ENCODE measurements around the gene FAM184B. TPM values are rescaled to one million over a fixed set of nuclear protein-coding genes. Genes with fewer than 3 reads are reported as not detected.

The FAM184B gene
- polyA plus RNA-seq, 4 donors: 0.03 to 0.04 TPM; not detected in 2

GRCh38 chr4:17707671-17708070 lies 73.8 kb downstream of the FAM184B start:
- no peak for FAIRE-seq
- Histone ChIP-seq H3K27ac (ENCODE audit: low read depth in 1 of 3, low read length in 2 of 3) (no peak overlapping the region), H3K4me1 (ENCODE audit: control insufficient read depth in 3 of 3, insufficient read depth in 2 of 3, low read depth in 1 of 3, low read length in 2 of 3) (no peaks in the 10 kb centered on the region), H3K9me3 (ENCODE audit: control insufficient read depth in 2 of 2, insufficient read depth in 1 of 2, low read depth in 1 of 2, low read length in 1 of 2) (no peaks in the 10 kb centered on the region), H3K4me3 (ENCODE audit: low read depth in 1 of 3, low read length in 3 of 3) (no peak overlapping the region), H3K36me3 (ENCODE audit: control insufficient read depth in 3 of 3, insufficient read depth in 2 of 3, low read depth in 1 of 3, low read length in 3 of 3) (no peaks in the 10 kb centered on the region), H3K27me3 (ENCODE audit: control insufficient read depth in 3 of 3, insufficient read depth in 3 of 3, low read length in 3 of 3) (peaks cover 0 to 4% (median 0%) of the 10 kb centered on the region in 3 donors)
- WGBS, 3 donors: 61 to 79% (median 69%) methylated on average over 2 of the region's 2 CpGs
- DNase-seq: no peak

GRCh38 chr4:17705107-17705506 lies 76.3 kb downstream of the FAM184B start:
- Histone ChIP-seq H3K4me3 (ENCODE audit: low read depth in 1 of 3, low read length in 3 of 3) (no peak overlapping the region), H3K27me3 (ENCODE audit: control insufficient read depth in 3 of 3, insufficient read depth in 3 of 3, low read length in 3 of 3) (peaks cover 0 to 4% (median 0%) of the 10 kb centered on the region in 3 donors), H3K4me1 (ENCODE audit: control insufficient read depth in 3 of 3, insufficient read depth in 2 of 3, low read depth in 1 of 3, low read length in 2 of 3) (peaks cover 0 to 3% (median 0%) of the 10 kb centered on the region in 3 donors), H3K27ac (ENCODE audit: low read depth in 1 of 3, low read length in 2 of 3) (no peak overlapping the region), H3K36me3 (ENCODE audit: control insufficient read depth in 3 of 3, insufficient read depth in 2 of 3, low read depth in 1 of 3, low read length in 3 of 3) (no peaks in the 10 kb centered on the region), H3K9me3 (ENCODE audit: control insufficient read depth in 2 of 2, insufficient read depth in 1 of 2, low read depth in 1 of 2, low read length in 1 of 2) (no peaks in the 10 kb centered on the region)
- DNase-seq: peak in 1 of 2 donors; percentile 12
- WGBS, 3 donors: 45 to 61% (median 45%) methylated on average over 2 of the region's 2 CpGs
- no peak for FAIRE-seq

DNA sequence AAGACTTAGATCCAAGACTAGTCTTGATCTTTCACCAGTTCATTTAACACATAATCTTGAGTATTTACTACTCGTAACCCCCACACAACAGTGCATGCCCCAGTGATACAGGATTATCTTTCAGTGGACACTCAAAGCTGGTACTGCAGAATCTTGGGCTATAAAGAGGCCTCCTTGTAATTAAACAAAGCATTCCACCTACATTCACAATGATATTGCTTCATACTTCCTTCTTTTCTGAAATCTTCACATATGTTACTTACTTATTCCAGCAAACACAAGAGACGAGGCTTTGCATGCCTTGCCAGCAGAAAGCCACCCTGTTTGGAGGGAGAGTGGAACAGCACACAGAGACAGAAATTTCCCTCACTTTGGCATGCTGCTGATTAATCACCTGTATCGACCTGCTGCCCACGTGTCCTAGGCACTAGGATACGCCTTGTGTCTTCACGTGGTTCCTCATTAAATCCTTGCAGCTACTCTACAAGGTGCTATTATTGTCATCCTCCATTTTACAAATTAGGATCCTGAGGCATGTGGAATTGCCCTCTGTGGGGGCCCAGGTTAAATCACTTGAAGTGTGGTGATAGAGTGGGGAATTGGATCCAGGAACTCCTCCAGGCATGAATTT lies 77.3 kb downstream of the FAM184B start:
- DNase-seq (peak in 1 of 2 donors; percentile 28), FAIRE-seq (no peak)
- 49 to 78% (median 65%) methylated on average over 6 of the region's 6 CpGs for WGBS, 3 donors
- Histone ChIP-seq H3K27ac (ENCODE audit: low read depth in 1 of 3, low read length in 2 of 3) (no peak overlapping the region), H3K4me3 (ENCODE audit: low read depth in 1 of 3, low read length in 3 of 3) (no peak overlapping the region), H3K9me3 (ENCODE audit: control insufficient read depth in 2 of 2, insufficient read depth in 1 of 2, low read depth in 1 of 2, low read length in 1 of 2) (no peaks in the 10 kb centered on the region), H3K36me3 (ENCODE audit: control insufficient read depth in 3 of 3, insufficient read depth in 2 of 3, low read depth in 1 of 3, low read length in 3 of 3) (no peaks in the 10 kb centered on the region), H3K4me1 (ENCODE audit: control insufficient read depth in 3 of 3, insufficient read depth in 2 of 3, low read depth in 1 of 3, low read length in 2 of 3) (peaks cover 0 to 3% (median 0%) of the 10 kb centered on the region in 3 donors), H3K27me3 (ENCODE audit: control insufficient read depth in 3 of 3, insufficient read depth in 3 of 3, low read length in 3 of 3) (peaks cover 0 to 2% (median 0%) of the 10 kb centered on the region in 3 donors)

GRCh38 chr4:17702641-17703040 lies 78.8 kb downstream of the FAM184B start:
- H3K27me3 ChIP-seq (ENCODE audit: control insufficient read depth in 3 of 3, insufficient read depth in 3 of 3, low read length in 3 of 3): no peaks in the 10 kb centered on the region
- WGBS, 3 donors: 45 to 65% (median 58%) methylated on average over 5 of the region's 5 CpGs
- H3K36me3 ChIP-seq (ENCODE audit: control insufficient read depth in 3 of 3, insufficient read depth in 2 of 3, low read depth in 1 of 3, low read length in 3 of 3): no peaks in the 10 kb centered on the region
- no peaks in the 10 kb centered on the region for H3K9me3 ChIP-seq (ENCODE audit: control insufficient read depth in 2 of 2, insufficient read depth in 1 of 2, low read depth in 1 of 2, low read length in 1 of 2)
- H3K4me1 ChIP-seq (ENCODE audit: control insufficient read depth in 3 of 3, insufficient read depth in 2 of 3, low read depth in 1 of 3, low read length in 2 of 3): peaks cover 0 to 3% (median 0%) of the 10 kb centered on the region in 3 donors
- peak in 1 of 2 donors; percentile 52 for DNase-seq
- H3K4me3 ChIP-seq (ENCODE audit: low read depth in 1 of 3, low read length in 3 of 3): no peak overlapping the region
- H3K27ac ChIP-seq (ENCODE audit: low read depth in 1 of 3, low read length in 2 of 3): no peak overlapping the region
- no peak for FAIRE-seq

DNA sequence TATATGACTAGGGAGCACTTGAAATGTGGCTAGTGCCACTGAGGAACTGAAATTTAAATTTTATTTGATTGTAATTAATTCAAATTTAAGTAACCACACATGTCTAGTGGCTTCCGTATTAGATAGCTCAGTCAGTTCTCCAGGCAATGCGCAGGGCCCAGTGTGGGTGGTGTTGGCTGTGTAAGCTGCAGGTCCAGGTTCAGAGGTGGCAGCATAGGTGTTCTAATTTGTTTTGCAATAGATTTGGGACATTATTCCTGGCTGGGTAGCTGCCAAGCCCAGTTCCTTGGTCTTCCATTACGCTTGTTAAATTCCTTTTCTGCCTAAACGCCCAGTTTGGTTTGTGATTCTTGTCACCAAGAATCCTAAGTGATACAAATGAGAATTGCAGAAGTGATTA lies 79.5 kb downstream of the FAM184B start:
- H3K4me1 ChIP-seq (ENCODE audit: control insufficient read depth in 3 of 3, insufficient read depth in 2 of 3, low read depth in 1 of 3, low read length in 2 of 3): peaks cover 0 to 3% (median 0%) of the 10 kb centered on the region in 3 donors
- 87 to 92% (median 91%) methylated on average over 4 of the region's 4 CpGs for WGBS, 3 donors
- no peaks in the 10 kb centered on the region for H3K36me3 ChIP-seq (ENCODE audit: control insufficient read depth in 3 of 3, insufficient read depth in 2 of 3, low read depth in 1 of 3, low read length in 3 of 3)
- no peak overlapping the region for H3K27ac ChIP-seq (ENCODE audit: low read depth in 1 of 3, low read length in 2 of 3)
- H3K9me3 ChIP-seq (ENCODE audit: control insufficient read depth in 2 of 2, insufficient read depth in 1 of 2, low read depth in 1 of 2, low read length in 1 of 2): no peaks in the 10 kb centered on the region
- FAIRE-seq (no peak), DNase-seq (no peak)
- H3K27me3 ChIP-seq (ENCODE audit: control insufficient read depth in 3 of 3, insufficient read depth in 3 of 3, low read length in 3 of 3): no peaks in the 10 kb centered on the region
- no peak overlapping the region for H3K4me3 ChIP-seq (ENCODE audit: low read depth in 1 of 3, low read length in 3 of 3)

DNA sequence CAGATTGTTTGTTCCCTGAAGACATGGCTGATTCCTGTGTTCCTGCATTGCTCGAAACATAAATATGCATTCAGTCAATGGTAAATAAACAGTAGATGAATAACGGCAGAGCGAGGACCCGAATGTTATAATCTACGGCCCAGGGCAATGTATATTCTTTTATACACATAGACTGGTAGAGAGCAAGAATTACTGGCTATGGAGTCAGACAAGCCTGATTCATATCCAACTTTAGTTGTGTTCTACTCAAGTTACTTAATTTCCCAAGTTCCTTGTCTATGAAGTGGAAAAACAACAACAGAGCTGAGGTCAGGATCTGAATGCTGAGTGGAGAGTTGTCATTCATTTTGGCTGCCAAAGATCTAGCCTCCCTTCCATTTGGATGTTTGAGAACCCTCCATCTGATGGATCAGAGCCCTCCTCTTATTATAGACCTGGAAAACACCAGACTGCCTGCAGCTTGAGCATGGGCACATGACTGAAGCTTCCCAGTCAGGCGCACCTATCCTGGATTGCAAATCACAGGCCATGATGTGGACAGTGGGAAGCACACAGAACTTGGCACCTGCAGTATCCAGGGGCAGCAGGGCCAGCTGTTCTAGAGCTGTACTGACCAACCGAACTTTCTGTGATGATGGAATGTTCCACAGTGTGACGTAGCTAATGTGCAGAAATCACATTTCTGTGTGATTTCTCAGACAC lies 80.1 kb downstream of the FAM184B start:
- no peak overlapping the region for H3K4me3 ChIP-seq (ENCODE audit: low read depth in 1 of 3, low read length in 3 of 3)
- no peak for DNase-seq
- no peaks in the 10 kb centered on the region for H3K27me3 ChIP-seq (ENCODE audit: control insufficient read depth in 3 of 3, insufficient read depth in 3 of 3, low read length in 3 of 3)
- no peak overlapping the region for H3K27ac ChIP-seq (ENCODE audit: low read depth in 1 of 3, low read length in 2 of 3)
- no peaks in the 10 kb centered on the region for H3K36me3 ChIP-seq (ENCODE audit: control insufficient read depth in 3 of 3, insufficient read depth in 2 of 3, low read depth in 1 of 3, low read length in 3 of 3)
- no peaks in the 10 kb centered on the region for H3K9me3 ChIP-seq (ENCODE audit: control insufficient read depth in 2 of 2, insufficient read depth in 1 of 2, low read depth in 1 of 2, low read length in 1 of 2)
- 89 to 94% (median 92%) methylated on average over 8 of the region's 8 CpGs for WGBS, 3 donors
- H3K4me1 ChIP-seq (ENCODE audit: control insufficient read depth in 3 of 3, insufficient read depth in 2 of 3, low read depth in 1 of 3, low read length in 2 of 3): peaks cover 0 to 3% (median 0%) of the 10 kb centered on the region in 3 donors
- no peak for FAIRE-seq

DNA sequence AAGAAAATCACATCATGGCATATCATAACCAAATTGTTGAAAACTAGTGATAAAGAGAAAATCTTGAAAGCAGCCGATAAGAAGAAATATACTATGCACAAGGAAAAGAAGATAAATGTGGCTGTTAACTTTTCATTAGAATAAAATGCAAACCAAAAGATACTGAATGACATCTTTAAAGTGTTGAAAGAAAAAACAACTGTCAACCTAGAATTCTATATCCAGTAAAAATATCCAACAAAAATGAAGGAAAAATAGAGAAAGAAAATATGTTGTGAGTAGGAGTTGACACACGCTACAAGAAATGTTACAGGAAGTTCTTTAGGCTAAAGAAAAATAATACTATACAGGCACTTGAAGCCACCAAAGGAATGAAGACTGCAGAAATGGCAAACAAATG lies 82.0 kb downstream of the FAM184B start:
- no peak for FAIRE-seq
- WGBS, 3 donors: 49 to 91% (median 70%) methylated on average over 2 of the region's 2 CpGs
- no peak for DNase-seq

GRCh38 chr4:17698116-17698515 lies 83.3 kb downstream of the FAM184B start:
- Histone ChIP-seq H3K36me3 (ENCODE audit: control insufficient read depth in 3 of 3, insufficient read depth in 2 of 3, low read depth in 1 of 3, low read length in 3 of 3) (no peaks in the 10 kb centered on the region), H3K4me1 (ENCODE audit: control insufficient read depth in 3 of 3, insufficient read depth in 2 of 3, low read depth in 1 of 3, low read length in 2 of 3) (peaks cover 0 to 3% (median 0%) of the 10 kb centered on the region in 3 donors), H3K9me3 (ENCODE audit: control insufficient read depth in 2 of 2, insufficient read depth in 1 of 2, low read depth in 1 of 2, low read length in 1 of 2) (no peaks in the 10 kb centered on the region), H3K27me3 (ENCODE audit: control insufficient read depth in 3 of 3, insufficient read depth in 3 of 3, low read length in 3 of 3) (no peaks in the 10 kb centered on the region), H3K4me3 (ENCODE audit: low read depth in 1 of 3, low read length in 3 of 3) (no peak overlapping the region), H3K27ac (ENCODE audit: low read depth in 1 of 3, low read length in 2 of 3) (no peak overlapping the region)
- 36 to 45% (median 36%) methylated on average over 4 of the region's 4 CpGs for WGBS, 3 donors
- no peak for FAIRE-seq
- no peak for DNase-seq

More for the DNA sequence above, 82.0 kb downstream of the FAM184B start:
- Histone ChIP-seq H3K4me3 (ENCODE audit: low read depth in 1 of 3, low read length in 3 of 3) (no peak overlapping the region), H3K27ac (ENCODE audit: low read depth in 1 of 3, low read length in 2 of 3) (no peak overlapping the region), H3K36me3 (ENCODE audit: control insufficient read depth in 3 of 3, insufficient read depth in 2 of 3, low read depth in 1 of 3, low read length in 3 of 3) (no peaks in the 10 kb centered on the region), H3K27me3 (ENCODE audit: control insufficient read depth in 3 of 3, insufficient read depth in 3 of 3, low read length in 3 of 3) (no peaks in the 10 kb centered on the region), H3K4me1 (ENCODE audit: control insufficient read depth in 3 of 3, insufficient read depth in 2 of 3, low read depth in 1 of 3, low read length in 2 of 3) (peaks cover 0 to 3% (median 0%) of the 10 kb centered on the region in 3 donors), H3K9me3 (ENCODE audit: control insufficient read depth in 2 of 2, insufficient read depth in 1 of 2, low read depth in 1 of 2, low read length in 1 of 2) (no peaks in the 10 kb centered on the region)

All from small intestine (tissue), 7 donors.